ENCODE data around the gene NTS. TPM values are rescaled to one million over a fixed set of nuclear protein-coding genes. Genes with fewer than 3 reads are reported as not detected.

Gene NTS
- total and polyA plus RNA-seq, 2 experiments from 2014 or later: 17.1 to 30.8 TPM

- Histone ChIP-seq H2AFZ (no peak overlapping the region), H3K4me1 (ENCODE audit: insufficient read depth) (no peaks in the 10 kb centered on the region), H3K27me3 (ENCODE audit: insufficient read depth) (no peaks in the 10 kb centered on the region), H3K4me3 (no peak overlapping the region), H3K79me2 (replicated peaks; ENCODE audit: insufficient read depth) (no peaks in the 10 kb centered on the region), H3K36me3 (ENCODE audit: insufficient read depth) (no peaks in the 10 kb centered on the region), H3F3A (replicated peaks; ENCODE audit: low read depth) (no peaks in the 10 kb centered on the region), H3K27ac (ENCODE audit: low read depth) (no peak overlapping the region), H3K9me2 (ENCODE audit: insufficient read depth) (no peaks in the 10 kb centered on the region), H4K20me1 (replicated peaks; ENCODE audit: insufficient read depth) (no peaks in the 10 kb centered on the region), H3K4me2 (no peak overlapping the region)
- ATAC-seq (no peak), DNase-seq (ENCODE audit: low spot score) (no peak)
- H3K4me3 Mint-ChIP-seq: no peak overlapping the region
- no peaks in the 10 kb centered on the region for H3K36me3 Mint-ChIP-seq (ENCODE audit: low read depth)
- no peak overlapping the region for H3K27ac Mint-ChIP-seq
- no peaks in the 10 kb centered on the region for H3K9me3 Mint-ChIP-seq
- no peaks in the 10 kb centered on the region for H3K27me3 Mint-ChIP-seq (ENCODE audit: insufficient read depth, low read depth, poor library complexity)
- TF ChIP-seq EZH2 (IDR thresholded peaks at IDR 0.05; ENCODE audit: low read depth, unreplicated experiment) (no peak), ZNF462 (CRISPR knock-in tag; IDR thresholded peaks at IDR 0.05) (no peak), CREB1 (CRISPR knock-in tag; IDR thresholded peaks at IDR 0.05; ENCODE audit: low read depth) (no peak), ZNF331 (CRISPR knock-in tag; IDR thresholded peaks at IDR 0.05; ENCODE audit: low read depth) (no peak), POLR2AphosphoS5 (IDR thresholded peaks at IDR 0.05; ENCODE audit: low read depth) (no peak), NANOG (IDR thresholded peaks at IDR 0.05; ENCODE audit: borderline replicate concordance) (no peak), ZNF114 (CRISPR knock-in tag; IDR thresholded peaks at IDR 0.05) (no peak), JUNB (IDR thresholded peaks at IDR 0.05; ENCODE audit: unreplicated experiment) (no peak)
- TF ChIP-seq, protein P1, sequence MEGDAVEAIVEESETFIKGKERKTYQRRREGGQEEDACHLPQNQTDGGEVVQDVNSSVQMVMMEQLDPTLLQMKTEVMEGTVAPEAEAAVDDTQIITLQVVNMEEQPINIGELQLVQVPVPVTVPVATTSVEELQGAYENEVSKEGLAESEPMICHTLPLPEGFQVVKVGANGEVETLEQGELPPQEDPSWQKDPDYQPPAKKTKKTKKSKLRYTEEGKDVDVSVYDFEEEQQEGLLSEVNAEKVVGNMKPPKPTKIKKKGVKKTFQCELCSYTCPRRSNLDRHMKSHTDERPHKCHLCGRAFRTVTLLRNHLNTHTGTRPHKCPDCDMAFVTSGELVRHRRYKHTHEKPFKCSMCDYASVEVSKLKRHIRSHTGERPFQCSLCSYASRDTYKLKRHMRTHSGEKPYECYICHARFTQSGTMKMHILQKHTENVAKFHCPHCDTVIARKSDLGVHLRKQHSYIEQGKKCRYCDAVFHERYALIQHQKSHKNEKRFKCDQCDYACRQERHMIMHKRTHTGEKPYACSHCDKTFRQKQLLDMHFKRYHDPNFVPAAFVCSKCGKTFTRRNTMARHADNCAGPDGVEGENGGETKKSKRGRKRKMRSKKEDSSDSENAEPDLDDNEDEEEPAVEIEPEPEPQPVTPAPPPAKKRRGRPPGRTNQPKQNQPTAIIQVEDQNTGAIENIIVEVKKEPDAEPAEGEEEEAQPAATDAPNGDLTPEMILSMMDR (conservative IDR thresholded peaks at IDR 0.05; ENCODE audit: low read depth in 2 of 2): no peak
- TF ChIP-seq, protein P2, sequence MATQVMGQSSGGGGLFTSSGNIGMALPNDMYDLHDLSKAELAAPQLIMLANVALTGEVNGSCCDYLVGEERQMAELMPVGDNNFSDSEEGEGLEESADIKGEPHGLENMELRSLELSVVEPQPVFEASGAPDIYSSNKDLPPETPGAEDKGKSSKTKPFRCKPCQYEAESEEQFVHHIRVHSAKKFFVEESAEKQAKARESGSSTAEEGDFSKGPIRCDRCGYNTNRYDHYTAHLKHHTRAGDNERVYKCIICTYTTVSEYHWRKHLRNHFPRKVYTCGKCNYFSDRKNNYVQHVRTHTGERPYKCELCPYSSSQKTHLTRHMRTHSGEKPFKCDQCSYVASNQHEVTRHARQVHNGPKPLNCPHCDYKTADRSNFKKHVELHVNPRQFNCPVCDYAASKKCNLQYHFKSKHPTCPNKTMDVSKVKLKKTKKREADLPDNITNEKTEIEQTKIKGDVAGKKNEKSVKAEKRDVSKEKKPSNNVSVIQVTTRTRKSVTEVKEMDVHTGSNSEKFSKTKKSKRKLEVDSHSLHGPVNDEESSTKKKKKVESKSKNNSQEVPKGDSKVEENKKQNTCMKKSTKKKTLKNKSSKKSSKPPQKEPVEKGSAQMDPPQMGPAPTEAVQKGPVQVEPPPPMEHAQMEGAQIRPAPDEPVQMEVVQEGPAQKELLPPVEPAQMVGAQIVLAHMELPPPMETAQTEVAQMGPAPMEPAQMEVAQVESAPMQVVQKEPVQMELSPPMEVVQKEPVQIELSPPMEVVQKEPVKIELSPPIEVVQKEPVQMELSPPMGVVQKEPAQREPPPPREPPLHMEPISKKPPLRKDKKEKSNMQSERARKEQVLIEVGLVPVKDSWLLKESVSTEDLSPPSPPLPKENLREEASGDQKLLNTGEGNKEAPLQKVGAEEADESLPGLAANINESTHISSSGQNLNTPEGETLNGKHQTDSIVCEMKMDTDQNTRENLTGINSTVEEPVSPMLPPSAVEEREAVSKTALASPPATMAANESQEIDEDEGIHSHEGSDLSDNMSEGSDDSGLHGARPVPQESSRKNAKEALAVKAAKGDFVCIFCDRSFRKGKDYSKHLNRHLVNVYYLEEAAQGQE (IDR thresholded peaks at IDR 0.05; ENCODE audit: unreplicated experiment): no peak
- H3K4me1 Mint-ChIP-seq: no peaks in the 10 kb centered on the region
Observed at GRCh38 chr12:85828576-85828975, 45.5 kb upstream of the NTS start.

Data from GM23338 (cell line).